Amygdala (tissue), 56 donors: ENCODE results near the gene UPB1.
"Not testable (repeated sequence)": the region's sequence is repeated elsewhere in the genome, so short reads cannot be mapped to it uniquely, and the experiment has no call there.

ENCODE experiments used
- DNase-seq, 56 donors: peaks; one replicate each; lab custom pipeline; 2025; lab: John Stamatoyannopoulos, UW

Gene UPB1

GRCh38 chr22:24525416-24526037, 30.4 kb downstream of the UPB1 start:
- DNase-seq: peak in 37 of 56 donors; percentile 8 to 79 (median 38)

GRCh38 chr22:24526191-24526590, 31.1 kb downstream of the UPB1 start:
- no peak for DNase-seq

- no peak for DNase-seq
These were observed 34.8 kb downstream of the UPB1 start for GRCh38 chr22:24529898-24530297.

DNA sequence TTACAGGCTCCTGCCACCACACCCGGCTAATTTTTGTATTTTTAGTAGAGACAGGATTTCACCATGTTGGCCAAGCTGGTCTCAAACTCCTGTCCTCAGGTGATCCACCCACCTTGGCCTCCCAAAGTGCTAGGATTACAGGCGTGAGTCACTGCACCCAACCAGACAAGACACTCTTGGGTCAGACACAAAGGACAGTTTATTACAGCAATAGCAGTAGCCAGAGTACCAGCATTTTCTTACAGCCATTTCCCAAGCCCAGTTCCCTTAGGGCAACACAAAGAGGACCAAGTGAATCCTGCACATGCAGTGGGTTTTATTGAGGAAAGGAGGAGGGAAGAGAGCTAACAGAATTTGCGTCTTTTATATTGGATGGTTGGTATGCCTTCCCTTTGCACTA, 35.8 kb downstream of the UPB1 start:
- not testable (repeated sequence) for DNase-seq

GRCh38 chr22:24532075-24532474, 36.9 kb downstream of the UPB1 start:
- DNase-seq: no peak

GRCh38 chr22:24535348-24535747, 40.2 kb downstream of the UPB1 start:
- no peak for DNase-seq

- DNase-seq: no peak
These were observed 41.0 kb downstream of the UPB1 start for GRCh38 chr22:24536089-24536488.

DNA sequence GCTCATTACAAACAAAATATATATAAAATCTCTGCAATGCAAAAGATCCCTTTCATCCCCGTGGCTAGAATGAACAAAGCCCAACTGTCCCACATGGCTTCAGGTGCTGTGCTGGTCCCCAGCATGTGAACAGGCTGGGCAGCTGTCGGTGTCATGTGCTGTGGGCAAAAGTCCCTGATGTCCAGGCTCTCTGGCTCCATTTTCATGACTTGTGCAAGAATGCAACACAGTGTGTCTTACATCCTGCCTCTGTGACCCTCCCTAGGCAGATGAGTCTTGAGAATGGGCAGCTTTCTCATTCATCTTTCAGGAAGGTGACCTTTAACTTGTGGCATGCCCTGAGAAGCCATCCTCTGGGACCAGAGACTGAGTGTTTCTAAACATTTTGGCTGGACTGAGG, 45.3 kb downstream of the UPB1 start:
- no peak for DNase-seq

- no peak for DNase-seq
These were observed 46.8 kb downstream of the UPB1 start for GRCh38 chr22:24541681-24542515.

DNA sequence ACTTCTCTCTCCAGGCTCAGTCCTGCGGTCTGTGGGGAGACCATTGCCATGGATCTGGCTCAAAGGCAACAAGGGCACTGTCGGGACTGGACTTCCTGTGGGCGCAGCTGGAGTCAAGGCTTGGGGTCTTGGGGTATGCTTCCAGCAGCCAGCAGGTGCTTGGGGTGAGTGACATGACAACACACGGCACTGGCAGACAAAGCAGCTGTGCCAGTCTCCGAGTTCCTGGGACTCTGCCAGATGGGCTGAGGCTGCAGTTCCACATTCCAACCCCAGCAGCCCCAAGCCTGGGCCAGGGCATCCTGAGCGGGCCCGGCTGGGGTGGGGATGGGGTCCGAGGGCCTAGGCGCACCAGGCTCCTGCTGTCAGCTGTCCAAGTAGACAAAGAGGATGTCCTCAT, 47.5 kb downstream of the UPB1 start:
- peak in 15 of 56 donors; percentile 6 to 49 (median 17) for DNase-seq

DNA sequence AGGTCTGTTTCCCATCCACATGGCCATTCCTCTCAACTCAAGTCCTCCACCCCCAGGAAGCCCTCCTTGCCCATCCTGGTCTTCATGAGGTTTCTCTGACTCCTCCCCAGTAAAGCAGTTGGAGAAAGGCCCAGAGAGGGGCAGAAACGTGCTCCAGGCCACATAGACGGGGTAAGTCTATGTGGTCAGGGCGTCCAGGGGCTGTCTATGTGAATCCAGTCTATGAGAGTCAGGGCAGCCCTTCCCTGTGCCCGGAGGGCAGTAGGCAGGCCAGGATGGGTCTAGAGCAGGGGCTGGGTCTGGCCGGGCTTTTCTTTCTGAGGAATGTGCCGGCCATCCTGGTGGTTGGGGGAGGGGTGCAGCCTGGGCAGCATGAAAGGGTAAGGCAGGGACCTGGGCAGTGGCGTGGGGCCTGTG, 48.1 kb downstream of the UPB1 start:
- no peak for DNase-seq

DNA sequence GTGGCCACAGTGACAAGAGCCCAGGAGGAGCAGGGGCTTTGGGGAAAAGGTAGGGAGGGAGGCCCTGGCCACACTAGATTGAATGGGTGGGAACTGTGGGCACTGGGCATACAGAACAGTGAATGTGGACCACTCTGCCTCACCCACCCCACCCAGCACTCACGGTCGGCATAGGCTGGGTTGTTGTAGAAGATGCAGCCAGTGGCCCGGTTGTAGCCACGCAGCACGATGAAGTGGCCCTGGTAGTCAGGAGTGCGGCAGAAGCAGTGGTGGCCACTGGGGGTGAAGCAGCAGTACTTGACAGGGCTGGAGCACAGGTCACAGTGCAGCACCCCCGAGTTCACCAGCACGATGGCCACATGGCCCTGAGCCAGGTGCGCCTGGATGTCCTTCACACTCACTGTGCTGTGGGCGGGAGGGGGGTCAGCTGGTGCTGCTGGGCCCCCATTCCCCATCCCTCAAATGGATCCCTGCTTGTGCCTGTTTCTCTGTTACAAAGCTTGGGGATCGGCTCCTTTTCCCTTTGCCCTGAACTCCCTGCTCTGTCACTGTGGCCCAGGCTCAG, 48.6 kb downstream of the UPB1 start:
- peak in 2 of 56 donors; percentile 12 to 14 for DNase-seq

DNA sequence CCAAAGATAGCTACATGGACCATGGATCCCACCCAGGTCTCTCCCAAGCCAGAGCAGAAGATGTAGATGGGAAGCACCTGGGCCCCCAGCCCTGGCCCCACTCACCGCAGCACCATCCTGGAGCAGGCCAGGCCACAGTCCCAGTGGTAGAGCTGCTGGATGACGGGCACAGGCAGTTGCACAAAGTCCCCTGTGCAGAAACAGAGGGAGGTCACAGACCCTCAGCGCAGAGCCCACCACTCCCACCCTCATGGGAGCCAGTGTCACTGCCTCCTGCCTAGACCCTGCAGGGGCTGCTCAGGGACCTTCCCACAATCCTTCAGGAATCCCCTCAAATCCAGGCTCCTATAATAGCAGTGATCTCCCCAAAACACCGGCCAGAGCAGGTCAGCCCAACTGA, 53.7 kb downstream of the UPB1 start:
- no peak for DNase-seq

- peak in 3 of 56 donors; percentile 3 to 23 (median 4) for DNase-seq
These were observed 55.1 kb downstream of the UPB1 start for GRCh38 chr22:24550028-24550901.

DNA sequence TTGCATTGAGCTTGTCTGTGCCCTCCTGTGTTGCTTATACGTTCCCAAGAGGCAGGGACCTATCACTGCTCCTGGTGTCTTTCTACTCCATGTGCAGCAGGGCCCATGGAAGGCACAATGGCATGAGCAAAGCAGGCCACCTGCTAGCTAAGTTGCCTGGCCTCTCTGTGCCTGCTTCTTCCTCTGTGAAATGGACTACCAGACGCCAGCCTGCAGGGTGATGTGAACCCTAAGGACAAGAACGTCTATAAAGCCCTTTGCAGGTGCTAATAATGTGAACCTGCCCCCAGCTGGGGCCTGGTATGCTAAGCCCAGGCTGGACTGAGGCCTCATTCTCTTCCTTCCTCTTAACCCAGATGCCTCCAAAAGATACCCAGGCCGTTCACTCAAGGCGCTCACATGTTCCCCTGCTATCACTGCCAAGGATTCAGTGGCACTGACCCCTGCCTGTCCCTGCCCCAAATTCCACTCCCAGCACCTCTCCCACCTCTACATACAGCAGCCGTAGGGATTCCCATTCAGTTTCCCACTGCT, 55.8 kb downstream of the UPB1 start:
- no peak for DNase-seq

DNA sequence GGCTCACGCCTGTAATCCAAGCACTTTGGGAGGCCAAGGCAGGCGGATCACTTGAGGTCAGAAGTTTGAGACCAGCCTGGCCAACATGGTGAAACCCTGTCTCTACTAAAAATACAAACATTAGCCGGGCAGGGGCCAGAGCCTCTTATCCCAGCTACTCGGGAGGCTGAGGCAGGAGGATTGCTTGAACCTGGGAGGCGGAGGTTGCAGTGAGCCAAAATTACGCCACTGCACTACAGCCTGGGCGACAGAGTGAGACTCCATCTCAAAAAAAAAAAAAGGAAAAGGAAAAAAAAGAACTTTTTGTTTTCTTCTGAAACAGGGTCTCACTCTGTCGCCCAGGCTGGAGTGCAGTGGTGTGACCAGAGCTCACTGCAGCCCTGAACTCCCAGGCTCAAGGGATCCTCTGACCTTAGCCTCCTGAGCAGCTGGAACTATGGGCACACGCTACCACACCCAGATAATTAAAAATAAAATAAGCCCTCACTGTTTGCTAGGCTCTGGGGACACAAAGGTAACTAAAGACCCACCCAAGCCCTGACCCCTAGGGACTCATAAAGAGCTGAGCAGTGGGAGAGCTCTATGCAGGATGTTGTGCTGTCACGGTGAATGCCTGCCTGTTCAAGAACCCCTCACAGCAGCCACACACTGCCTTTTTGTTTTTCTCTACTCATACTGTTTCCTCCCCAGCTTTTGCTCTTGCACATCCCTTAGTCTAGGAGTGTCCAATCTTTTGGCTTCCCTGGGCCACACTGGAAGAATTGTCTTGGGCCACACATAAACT, 57.6 kb downstream of the UPB1 start:
- not testable (repeated sequence) for DNase-seq

DNA sequence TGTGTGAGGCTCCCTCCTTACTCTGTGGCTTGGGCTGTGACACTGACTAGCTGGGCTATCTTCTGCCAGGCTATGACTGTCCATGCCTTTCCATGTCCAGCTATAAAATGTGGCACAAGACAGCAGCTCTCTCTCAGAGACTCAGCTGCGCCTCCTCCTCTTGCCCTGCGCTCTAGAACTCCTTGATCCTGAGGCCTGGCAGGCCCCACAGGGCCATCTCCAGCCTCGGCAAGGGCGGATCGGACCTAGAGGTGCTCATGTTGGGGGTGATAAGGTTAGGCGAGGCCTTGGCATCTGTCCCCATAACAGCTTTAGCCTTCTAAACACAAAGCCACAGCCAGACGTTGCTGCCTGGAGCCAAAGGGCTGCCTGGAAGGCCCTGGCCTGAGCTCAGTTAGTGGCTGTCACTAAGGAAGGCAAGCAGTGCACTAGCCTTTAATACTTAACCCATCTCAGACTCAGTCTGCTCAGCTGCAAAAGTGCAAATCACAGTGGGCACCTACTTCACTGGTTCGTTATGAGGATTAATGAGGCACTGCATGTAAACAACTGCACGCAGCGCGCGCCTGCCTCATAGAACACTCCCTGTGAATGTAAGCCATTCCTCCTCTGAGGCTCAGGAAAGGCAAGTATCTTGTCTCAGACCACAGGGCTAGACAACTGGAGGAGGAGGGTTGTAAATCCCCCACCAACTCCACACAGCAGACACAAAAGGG, 58.6 kb downstream of the UPB1 start:
- DNase-seq: peak in 3 of 56 donors; percentile 4 to 11 (median 5)

DNA sequence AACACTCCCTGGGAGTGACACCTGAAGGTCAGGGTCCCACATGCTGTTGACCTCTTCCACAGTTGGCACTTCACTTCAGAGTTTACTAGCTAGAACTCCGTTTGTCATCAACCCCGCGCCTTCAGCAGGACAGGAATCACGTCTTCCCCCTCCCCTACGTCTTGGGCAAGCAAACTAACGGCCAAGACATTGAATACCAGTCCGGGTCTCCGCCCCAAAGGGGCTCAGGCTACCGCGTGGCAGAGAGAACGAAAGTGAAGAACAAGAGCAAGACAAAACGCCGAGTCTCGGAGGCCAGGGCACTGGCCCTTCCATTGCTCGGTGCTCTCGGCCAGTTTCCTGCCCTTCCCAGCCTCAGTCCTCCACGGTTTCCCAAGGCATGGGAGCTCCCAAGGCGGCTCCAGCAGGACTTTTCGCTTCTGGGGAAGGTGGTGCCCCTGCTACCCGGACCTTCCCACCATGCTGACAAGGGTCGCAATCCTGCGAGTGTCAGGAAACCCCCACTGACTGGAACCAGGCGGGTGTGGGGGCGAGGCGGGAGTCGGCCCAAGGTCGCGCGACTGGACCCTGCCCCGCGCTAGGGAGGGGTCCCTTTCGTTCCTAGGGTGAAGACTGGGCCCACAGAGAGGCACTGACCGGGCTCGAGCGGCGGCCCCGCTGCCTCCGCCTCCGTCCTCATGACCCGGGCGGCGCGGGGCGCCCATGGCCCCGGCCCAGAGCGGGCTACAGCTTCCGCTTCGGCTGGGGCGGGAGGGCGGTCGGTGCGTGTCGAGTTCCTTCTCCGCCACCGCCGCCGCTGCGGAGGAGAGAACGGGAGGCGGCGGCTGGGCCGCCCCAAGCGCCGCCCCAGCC, 59.4 kb downstream of the UPB1 start, which contains the start of gene GUCD1:
Gene GUCD1 (minus strand): TSS at position 826 of the 852 bp plus-strand sequence. CDS start 147 bp downstream, at position 679.
- peak in 7 of 56 donors; percentile 17 to 58 (median 47) for DNase-seq
